H1 (cell line): ENCODE results near the gene CDC5L. TPM values are rescaled to one million over a fixed set of nuclear protein-coding genes. Genes with fewer than 3 reads are reported as not detected.

Experiments
- BRCA1 ChIP-seq: IDR thresholded peaks from 2 replicates; pipeline ENCODE4 v1.6.1; 2012; ENCODE audit warnings: low read depth, low read length, improper control_type of control experiment
- CHD1 ChIP-seq: IDR thresholded peaks from 2 replicates; pipeline ENCODE4 v1.6.1; 2012; ENCODE audit warnings: low read depth, low read length, improper control_type of control experiment
- JUN ChIP-seq: IDR thresholded peaks from 2 replicates; pipeline ENCODE4 v1.6.1; 2011; ENCODE audit warnings: low read depth, mild to moderate bottlenecking, improper control_type of control experiment, low read length
- POLR2AphosphoS5 ChIP-seq: IDR thresholded peaks from 2 replicates; pipeline ENCODE4 v1.6.1; 2011; ENCODE audit warnings: low read depth, low read length
- SP1 ChIP-seq: IDR thresholded peaks from 2 replicates; pipeline ENCODE4 v1.6.1; 2011; ENCODE audit warnings: low read depth, low read length
- polyA plus RNA-seq, 7 experiments: library from polyadenylated mRNA; depleted of rRNA in 3 of 7; stranded (reverse) in 5 of 7; unstranded in 2 of 7; fragments of >200 nt in 5 of 7; fragments of 200-250 nt in 2 of 7; gene quantifications; 1 replicate in 5 of 7; 2 replicates in 1 of 7; 4 replicates in 1 of 7; pipeline versions ENCODE4 v1.2.1 to v1.2.3, GENCODE V29; 2011 to 2013; ENCODE audit warnings: missing spikeins in 2 of 7, mixed read lengths in 2 of 7
- total RNA-seq: library from RNA; stranded (reverse); fragmentation: NEBNext Ultra II Directional; extraction: Animal tissue kit (Norgen Biotek cat#: 25700); gene quantifications from 2 replicates; pipeline ENCODE4 v1.2.1, GENCODE V29; 2021
- TF ChIP-seq, protein P1 (sequence below): IDR thresholded peaks from 2 replicates; pipeline ENCODE4 v1.6.1; 2012; ENCODE audit warnings: inconsistent platforms

The CDC5L gene
- total and polyA plus RNA-seq, 2 of the 8 experiments (the other 6 are each of a cell fraction or from before 2014, with no cell fraction given): 8.4 to 32.8 TPM

DNA sequence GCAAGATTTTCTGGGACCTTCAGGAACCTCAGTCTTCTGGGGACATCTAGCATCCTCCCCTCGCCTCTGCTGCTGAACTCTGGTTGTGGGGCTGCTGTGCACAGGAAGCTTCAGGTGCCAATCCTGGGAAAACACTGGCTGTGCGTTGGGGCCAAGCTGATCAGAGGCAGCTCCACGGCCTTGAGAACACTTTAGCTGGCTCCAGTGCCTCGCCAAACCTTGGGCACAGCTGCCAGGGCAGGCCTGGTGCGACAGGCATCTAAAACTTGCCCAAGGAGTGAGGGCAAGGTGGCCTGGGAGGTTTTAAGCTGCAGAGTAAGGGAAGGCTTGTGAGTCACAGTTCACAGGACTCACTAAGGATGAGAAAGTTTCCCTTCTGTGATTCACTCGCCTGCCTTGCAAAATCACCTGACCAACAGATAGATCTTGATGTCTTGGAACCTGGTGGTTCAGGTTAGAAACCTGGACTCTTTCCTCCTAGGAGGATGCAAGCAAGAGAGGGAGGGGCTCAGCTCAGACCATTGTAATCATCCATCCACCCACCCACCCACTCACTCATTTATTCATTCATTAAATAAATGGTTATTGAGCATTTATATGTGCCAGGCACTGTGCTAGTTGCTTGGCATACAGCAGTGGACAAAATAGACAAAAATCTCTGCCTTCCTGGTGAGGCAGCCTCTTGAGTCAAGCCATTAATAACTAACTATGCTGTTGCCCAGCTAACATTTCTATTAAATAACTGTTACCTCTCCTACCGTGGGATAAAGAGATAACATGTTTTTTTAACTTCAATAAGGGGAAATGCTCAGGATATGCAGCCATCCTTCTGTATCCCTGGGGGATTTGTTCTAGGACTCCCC is 47.5 kb upstream of the CDC5L start (continued):
- TF ChIP-seq POLR2AphosphoS5 (no peak), JUN (no peak), SP1 (no peak), BRCA1 (no peak), CHD1 (no peak)
- TF ChIP-seq, protein P1, sequence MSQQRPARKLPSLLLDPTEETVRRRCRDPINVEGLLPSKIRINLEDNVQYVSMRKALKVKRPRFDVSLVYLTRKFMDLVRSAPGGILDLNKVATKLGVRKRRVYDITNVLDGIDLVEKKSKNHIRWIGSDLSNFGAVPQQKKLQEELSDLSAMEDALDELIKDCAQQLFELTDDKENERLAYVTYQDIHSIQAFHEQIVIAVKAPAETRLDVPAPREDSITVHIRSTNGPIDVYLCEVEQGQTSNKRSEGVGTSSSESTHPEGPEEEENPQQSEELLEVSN: no peak
